Chondrocyte (in vitro differentiated cells): ENCODE data around the gene UNKL. TPM values are rescaled to one million over a fixed set of nuclear protein-coding genes. Genes with fewer than 3 reads are reported as not detected.

Experiments used
- DNase-seq: peaks from one replicate; pipeline ENCODE4 v3.0.0; 2021; ENCODE audit warnings: mixed read lengths, low spot score
- H3K27ac Mint-ChIP-seq: one replicate; pipeline ENCODE4 v1.8.0; 2021; ENCODE audit warnings: mild to moderate bottlenecking, moderate library complexity, mixed read lengths; ENCODE audit not compliant: unreplicated experiment
- H3K27me3 Mint-ChIP-seq: 2 replicates; pipeline ENCODE4 v1.8.0; 2021; ENCODE audit warnings: low read depth, mixed read lengths
- H3K36me3 Mint-ChIP-seq: 2 replicates; pipeline ENCODE4 v1.8.0; 2021; ENCODE audit warnings: low read depth, mixed read lengths
- H3K4me1 Mint-ChIP-seq: 2 replicates; pipeline ENCODE4 v1.8.0; 2021; ENCODE audit warnings: low read depth, mild to moderate bottlenecking, mixed read lengths
- H3K4me3 Mint-ChIP-seq: one replicate; pipeline ENCODE4 v1.8.0; 2021; ENCODE audit warnings: mild to moderate bottlenecking, moderate library complexity, mixed read lengths; ENCODE audit not compliant: unreplicated experiment
- H3K9me3 Mint-ChIP-seq: 2 replicates; pipeline ENCODE4 v1.8.0; 2021; ENCODE audit warnings: low read depth, mixed read lengths
- CTCF ChIP-seq: fragments of 200-600 bp; sonication (generic); IDR thresholded peaks from 2 replicates; pipeline ENCODE4 v1.5.0; 2021; ENCODE audit warnings: antibody characterized with exemption, mild to moderate bottlenecking, moderate library complexity
- total RNA-seq: library from RNA; stranded (reverse); gene quantifications from 3 replicates; pipeline ENCODE4 v1.2.1, GENCODE V29; 2021

The UNKL gene
- total RNA-seq, 1 donor from 2014 or later = 12.6 TPM

- no peaks in the 10 kb centered on the region for H3K36me3 Mint-ChIP-seq
- no peak for DNase-seq
- H3K4me1 Mint-ChIP-seq = peaks cover 14% of the 10 kb centered on the region
- no peaks in the 10 kb centered on the region for H3K9me3 Mint-ChIP-seq
- H3K27ac Mint-ChIP-seq = no peak overlapping the region
- no peak overlapping the region for H3K4me3 Mint-ChIP-seq
- peaks cover 19% of the 10 kb centered on the region for H3K27me3 Mint-ChIP-seq
- TF ChIP-seq CTCF = no peak
These were observed 75.4 kb downstream of the UNKL start for GRCh38 chr16:1338855-1339675.

- TF ChIP-seq CTCF = peak; percentile 75
- Mint-ChIP-seq H3K4me3 (no peak overlapping the region), H3K27me3 (peaks cover 19% of the 10 kb centered on the region), H3K36me3 (no peaks in the 10 kb centered on the region), H3K27ac (no peak overlapping the region), H3K9me3 (no peaks in the 10 kb centered on the region), H3K4me1 (peaks cover 10% of the 10 kb centered on the region)
- no peak for DNase-seq
These were observed 76.3 kb downstream of the UNKL start for GRCh38 chr16:1338119-1338730.

- no peak overlapping the region for H3K27ac Mint-ChIP-seq
- H3K4me3 Mint-ChIP-seq = no peak overlapping the region
- H3K9me3 Mint-ChIP-seq = no peaks in the 10 kb centered on the region
- H3K4me1 Mint-ChIP-seq = peaks cover 6% of the 10 kb centered on the region
- H3K36me3 Mint-ChIP-seq = no peaks in the 10 kb centered on the region
- peaks cover 20% of the 10 kb centered on the region for H3K27me3 Mint-ChIP-seq
- no peak for DNase-seq
- TF ChIP-seq CTCF = no peak
These were observed 77.0 kb downstream of the UNKL start for GRCh38 chr16:1337486-1337885.

GRCh38 chr16:1336619-1337018, 77.9 kb downstream of the UNKL start:
- Mint-ChIP-seq H3K4me1 (peaks cover 4% of the 10 kb centered on the region), H3K27ac (no peak overlapping the region), H3K4me3 (no peak overlapping the region), H3K9me3 (no peaks in the 10 kb centered on the region), H3K36me3 (no peaks in the 10 kb centered on the region), H3K27me3 (peaks cover 27% of the 10 kb centered on the region)
- DNase-seq = no peak
- no peak for TF ChIP-seq CTCF

- no peak overlapping the region for H3K27ac Mint-ChIP-seq
- TF ChIP-seq CTCF = peak; percentile 27
- no peaks in the 10 kb centered on the region for H3K9me3 Mint-ChIP-seq
- H3K27me3 Mint-ChIP-seq = peaks cover 29% of the 10 kb centered on the region
- no peaks in the 10 kb centered on the region for H3K36me3 Mint-ChIP-seq
- H3K4me1 Mint-ChIP-seq = peaks cover 4% of the 10 kb centered on the region
- DNase-seq = no peak
- no peak overlapping the region for H3K4me3 Mint-ChIP-seq
These were observed 78.5 kb downstream of the UNKL start for GRCh38 chr16:1335996-1336395.
